Measurements from ENCODE around the gene WASHC1. TPM values are rescaled to one million over a fixed set of nuclear protein-coding genes. Genes with fewer than 3 reads are reported as not detected.
"Not testable (repeated sequence)": the region's sequence is repeated elsewhere in the genome, so short reads cannot be mapped to it uniquely, and the experiment has no call there.

Gene WASHC1
- total RNA-seq, 6 experiments from 2014 or later: 5.8 to 8.9 (median 7.4) TPM

GRCh38 chr9:43636-44035 lies 14.4 kb upstream of the WASHC1 start:
- H3K4me3 Mint-ChIP-seq; H3K9me3 Mint-ChIP-seq; H3K36me3 Mint-ChIP-seq (ENCODE audit: low read depth); H3K27ac Mint-ChIP-seq; H3K27me3 Mint-ChIP-seq (ENCODE audit: insufficient read depth); DNase-seq: not testable (repeated sequence)
- peaks cover 18% of the 10 kb centered on the region for H3K4me1 Mint-ChIP-seq (ENCODE audit: low read depth)

GRCh38 chr9:43116-43515 lies 13.9 kb upstream of the WASHC1 start:
- H3K36me3 Mint-ChIP-seq (ENCODE audit: low read depth); H3K9me3 Mint-ChIP-seq: not testable (repeated sequence)

GRCh38 chr9:41819-42218 lies 12.6 kb upstream of the WASHC1 start:
- H3K4me3 Mint-ChIP-seq; H3K9me3 Mint-ChIP-seq; H3K27me3 Mint-ChIP-seq (ENCODE audit: insufficient read depth); DNase-seq; H3K27ac Mint-ChIP-seq; H3K36me3 Mint-ChIP-seq (ENCODE audit: low read depth): not testable (repeated sequence)
- H3K4me1 Mint-ChIP-seq (ENCODE audit: low read depth): peaks cover 12% of the 10 kb centered on the region

More at GRCh38 chr9:43116-43515, 13.9 kb upstream of the WASHC1 start:
- not testable (repeated sequence) for H3K4me3 Mint-ChIP-seq; H3K27me3 Mint-ChIP-seq (ENCODE audit: insufficient read depth); H3K27ac Mint-ChIP-seq; DNase-seq
- H3K4me1 Mint-ChIP-seq (ENCODE audit: low read depth): peaks cover 13% of the 10 kb centered on the region

GRCh38 chr9:41261-41676 lies 12.0 kb upstream of the WASHC1 start:
- H3K36me3 Mint-ChIP-seq (ENCODE audit: low read depth); H3K4me3 Mint-ChIP-seq; H3K27ac Mint-ChIP-seq; H3K9me3 Mint-ChIP-seq; H3K27me3 Mint-ChIP-seq (ENCODE audit: insufficient read depth); DNase-seq: not testable (repeated sequence)
- H3K4me1 Mint-ChIP-seq (ENCODE audit: low read depth): peaks cover 12% of the 10 kb centered on the region

- not testable (repeated sequence) for H3K27me3 Mint-ChIP-seq (ENCODE audit: insufficient read depth); H3K36me3 Mint-ChIP-seq (ENCODE audit: low read depth); H3K27ac Mint-ChIP-seq; H3K4me1 Mint-ChIP-seq (ENCODE audit: low read depth); H3K9me3 Mint-ChIP-seq; H3K4me3 Mint-ChIP-seq; DNase-seq
These were observed 3.1 kb upstream of the WASHC1 start for GRCh38 chr9:32308-32707.

- H3K27me3 Mint-ChIP-seq (ENCODE audit: insufficient read depth); H3K9me3 Mint-ChIP-seq; H3K36me3 Mint-ChIP-seq (ENCODE audit: low read depth); H3K4me1 Mint-ChIP-seq (ENCODE audit: low read depth); H3K27ac Mint-ChIP-seq; DNase-seq: not testable (repeated sequence)
- 0 out of 2 replicates have a peak overlapping the region, but pooled peaks have one; percentile 20 for H3K4me3 Mint-ChIP-seq
These were observed 481 bp downstream of the WASHC1 start for GRCh38 chr9:28775-29174.

- H3K9me3 Mint-ChIP-seq; H3K4me1 Mint-ChIP-seq (ENCODE audit: low read depth); H3K4me3 Mint-ChIP-seq; H3K27me3 Mint-ChIP-seq (ENCODE audit: insufficient read depth); H3K27ac Mint-ChIP-seq; DNase-seq; H3K36me3 Mint-ChIP-seq (ENCODE audit: low read depth): not testable (repeated sequence)
These were observed 7.6 kb downstream of the WASHC1 start for GRCh38 chr9:21621-22020.

- H3K9me3 Mint-ChIP-seq; H3K27me3 Mint-ChIP-seq (ENCODE audit: insufficient read depth); H3K36me3 Mint-ChIP-seq (ENCODE audit: low read depth): not testable (repeated sequence)
These were observed 12.4 kb downstream of the WASHC1 start for GRCh38 chr9:16875-17274.

GRCh38 chr9:14129-14809 lies 15.0 kb downstream of the WASHC1 start:
- H3K9me3 Mint-ChIP-seq; H3K36me3 Mint-ChIP-seq (ENCODE audit: low read depth); H3K27me3 Mint-ChIP-seq (ENCODE audit: insufficient read depth); DNase-seq; H3K4me1 Mint-ChIP-seq (ENCODE audit: low read depth); H3K4me3 Mint-ChIP-seq; H3K27ac Mint-ChIP-seq: not testable (repeated sequence)

More at GRCh38 chr9:16875-17274, 12.4 kb downstream of the WASHC1 start:
- not testable (repeated sequence) for H3K27ac Mint-ChIP-seq; H3K4me3 Mint-ChIP-seq; H3K4me1 Mint-ChIP-seq (ENCODE audit: low read depth); DNase-seq

GRCh38 chr9:11206-11605 lies 18.1 kb downstream of the WASHC1 start:
- not testable (repeated sequence) for H3K4me1 Mint-ChIP-seq (ENCODE audit: low read depth); H3K9me3 Mint-ChIP-seq; H3K36me3 Mint-ChIP-seq (ENCODE audit: low read depth); H3K27ac Mint-ChIP-seq; H3K27me3 Mint-ChIP-seq (ENCODE audit: insufficient read depth); H3K4me3 Mint-ChIP-seq
- peak; percentile 67 for TF ChIP-seq CTCF (IDR thresholded peaks at IDR 0.05)
- DNase-seq: peak; percentile 26

- H3K4me3 Mint-ChIP-seq; H3K36me3 Mint-ChIP-seq (ENCODE audit: low read depth): not testable (repeated sequence)
These were observed 18.6 kb downstream of the WASHC1 start for GRCh38 chr9:10653-11053.

GRCh38 chr9:10207-10606 lies 19.0 kb downstream of the WASHC1 start:
- not testable (repeated sequence) for H3K4me3 Mint-ChIP-seq; H3K4me1 Mint-ChIP-seq (ENCODE audit: low read depth); H3K27ac Mint-ChIP-seq; H3K36me3 Mint-ChIP-seq (ENCODE audit: low read depth); DNase-seq; H3K27me3 Mint-ChIP-seq (ENCODE audit: insufficient read depth); H3K9me3 Mint-ChIP-seq

More at GRCh38 chr9:10653-11053, 18.6 kb downstream of the WASHC1 start:
- not testable (repeated sequence) for H3K27ac Mint-ChIP-seq; DNase-seq; H3K27me3 Mint-ChIP-seq (ENCODE audit: insufficient read depth); H3K4me1 Mint-ChIP-seq (ENCODE audit: low read depth); H3K9me3 Mint-ChIP-seq
